Peyer's patch (tissue), 4 donors: ENCODE measurements around the gene ADH7.

Source experiments
- CTCF ChIP-seq, 6 experiments: fragments of 450-650 bp in 4 of 6; fragments of 200-600 bp in 2 of 6; sonication (generic) in 1 of 6; IDR thresholded peaks; one replicate each; pipeline ENCODE4 v1.5.1; 2017 to 2019; ENCODE audit warnings: antibody characterized with exemption in 6 of 6, mild to moderate bottlenecking in 3 of 6, moderate library complexity in 1 of 6
- POLR2A ChIP-seq, 2 donors: fragments of 450-650 bp; IDR thresholded peaks; one replicate each; pipeline ENCODE4 v1.5.1; 2017; ENCODE audit warnings: antibody characterized with exemption in 2 of 2, mild to moderate bottlenecking in 2 of 2, moderate library complexity in 2 of 2

GRCh38 chr4:99447079-99447478, 11.9 kb upstream of the ADH7 start:
- no peak for TF ChIP-seq CTCF (IDR thresholded peaks at IDR 0.05)
- no peak for TF ChIP-seq POLR2A (IDR thresholded peaks at IDR 0.05)
